Measurements from ENCODE around the gene MGAT3. TPM values are rescaled to one million over a fixed set of nuclear protein-coding genes. Genes with fewer than 3 reads are reported as not detected.

Gene MGAT3
- total and polyA plus RNA-seq, 2 of the 13 experiments (the other 11 are each of a cell fraction or from before 2014, with no cell fraction given), result 0.11 to 0.15 TPM

GRCh38 chr22:39518996-39519680, 62.3 kb downstream of the MGAT3 start (continued):
- TF ChIP-seq TCF12 (IDR thresholded peaks at IDR 0.05) (no peak), TCF12 (CRISPR knock-in tag; IDR thresholded peaks at IDR 0.05) (0 out of 2 replicates have a peak, but pooled peaks have one; percentile 49), KDM3A (CRISPR knock-in tag; IDR thresholded peaks at IDR 0.05; ENCODE audit: low read depth) (no peak), ZBTB8A (CRISPR knock-in tag; IDR thresholded peaks at IDR 0.05; ENCODE audit: borderline replicate concordance, low read depth) (no peak), ZNF251 (CRISPR knock-in tag; IDR thresholded peaks at IDR 0.05) (no peak), ZBTB33 (CRISPR knock-in tag; IDR thresholded peaks at IDR 0.05) (no peak), ARNT (IDR thresholded peaks at IDR 0.05) (no peak), GZF1 (CRISPR knock-in tag; IDR thresholded peaks at IDR 0.05) (no peak), HES4 (CRISPR knock-in tag; IDR thresholded peaks at IDR 0.05; ENCODE audit: borderline replicate concordance) (peak; percentile 16; the same call in 1 of the 2 replicates), KLF11 (CRISPR knock-in tag; IDR thresholded peaks at IDR 0.05) (peak; percentile 13; the same call in 1 of the 2 replicates), ZNF33A (CRISPR knock-in tag; IDR thresholded peaks at IDR 0.05; ENCODE audit: borderline replicate concordance) (0 out of 2 replicates have a peak, but pooled peaks have one; percentile 45), SP1 (IDR thresholded peaks at IDR 0.05) (no peak), SP1 (CRISPR knock-in tag; IDR thresholded peaks at IDR 0.05) (no peak), ZNF326 (CRISPR knock-in tag; IDR thresholded peaks at IDR 0.05; ENCODE audit: borderline replicate concordance) (no peak), TFDP1 (CRISPR knock-in tag; IDR thresholded peaks at IDR 0.05; ENCODE audit: borderline replicate concordance) (no peak), ZNF530 (CRISPR knock-in tag; IDR thresholded peaks at IDR 0.05; ENCODE audit: low read depth) (no peak), ELF1 (CRISPR knock-in tag; IDR thresholded peaks at IDR 0.05) (no peak), ZNF589 (CRISPR knock-in tag; conservative IDR thresholded peaks at IDR 0.05) (no peak), KDM5A (IDR thresholded peaks at IDR 0.05; ENCODE audit: borderline replicate concordance, low read length) (no peak), HHEX (CRISPR knock-in tag; IDR thresholded peaks at IDR 0.05) (no peak), ZNF75D (CRISPR knock-in tag; IDR thresholded peaks at IDR 0.05; ENCODE audit: borderline replicate concordance) (no peak), ZNF160 (CRISPR knock-in tag; IDR thresholded peaks at IDR 0.05) (no peak), ESRRA (CRISPR knock-in tag; IDR thresholded peaks at IDR 0.05; ENCODE audit: low read depth) (no peak), TRAFD1 (CRISPR knock-in tag; IDR thresholded peaks at IDR 0.05; ENCODE audit: borderline replicate concordance) (no peak), MTA1 (CRISPR knock-in tag; IDR thresholded peaks at IDR 0.05; ENCODE audit: borderline replicate concordance) (no peak), RBM39 (IDR thresholded peaks at IDR 0.05; ENCODE audit: low read depth, low read length, poor library complexity, severe bottlenecking) (no peak)
